Measurements from ENCODE around the gene FEM1C.

FEM1C gene

DNA sequence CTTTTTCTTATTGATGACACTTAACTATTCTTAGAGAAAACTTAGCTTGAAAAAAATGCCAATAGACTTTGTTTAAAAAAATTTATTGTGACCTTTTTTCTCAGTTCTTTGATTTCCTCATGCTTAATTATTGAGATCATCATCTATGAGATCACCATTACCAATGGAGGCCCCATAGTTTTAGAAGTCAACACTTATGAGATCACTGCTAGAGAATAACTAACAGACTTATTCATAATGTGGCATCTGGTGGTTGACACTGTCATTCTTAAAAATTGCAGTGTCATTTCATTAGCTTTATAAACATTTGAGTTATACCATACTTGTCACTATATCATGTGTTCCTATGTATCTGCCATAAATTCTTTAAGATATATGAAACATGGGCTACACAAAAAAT, 14.9 kb upstream of the FEM1C start:
- no peak overlapping the region for H3K14ac ChIP-seq (ENCODE audit: low read length in 2 of 2)
- no peak overlapping the region for H2BK120ac ChIP-seq (ENCODE audit: low read depth, low read length)

GRCh38 chr5:115558388-115558956, 13.9 kb upstream of the FEM1C start:
- Histone ChIP-seq H3K9me3 (ENCODE audit: control insufficient read depth, low read length) (no peaks in the 10 kb centered on the region), H3K4me1 (ENCODE audit: control insufficient read depth, insufficient read depth, low read depth, low read length) (peaks cover 2% of the 10 kb centered on the region), H3K4me2 (ENCODE audit: low read length, poor library complexity, severe bottlenecking) (no peak overlapping the region), H3K4me3 (ENCODE audit: insufficient read depth in 1 of 2, low read depth in 1 of 2, low read length in 2 of 2) (no peak overlapping the region), H3K36me3 (ENCODE audit: control insufficient read depth in 1 of 2, insufficient read depth in 2 of 2, low read depth in 1 of 2, low read length in 2 of 2) (no peaks in the 10 kb centered on the region), H3K4ac (ENCODE audit: low read depth in 1 of 2, low read length in 2 of 2) (no peak overlapping the region), H3K14ac (ENCODE audit: low read length in 2 of 2) (no peak overlapping the region), H2BK5ac (ENCODE audit: low read depth, low read length, poor library complexity, severe bottlenecking) (no peak overlapping the region), H2AFZ (ENCODE audit: low read depth, low read length) (no peak overlapping the region), H3K79me1 (replicated peaks; ENCODE audit: low read length, poor library complexity, severe bottlenecking) (no peaks in the 10 kb centered on the region), H2BK12ac (ENCODE audit: low read length in 2 of 2) (no peak overlapping the region), H4K91ac (ENCODE audit: low read length) (no peak overlapping the region), H2BK120ac (ENCODE audit: low read depth, low read length) (no peak overlapping the region), H3K18ac (ENCODE audit: low read depth in 1 of 2, low read length in 2 of 2) (no peak overlapping the region), H2AK5ac (ENCODE audit: low read length, severe bottlenecking) (no peak overlapping the region), H4K8ac (ENCODE audit: low read length) (no peak overlapping the region), H3K9ac (ENCODE audit: low read length) (no peak overlapping the region), H2BK15ac (ENCODE audit: low read depth, poor library complexity, severe bottlenecking) (no peak overlapping the region), H3K27me3 (ENCODE audit: control insufficient read depth in 1 of 2, insufficient read depth in 1 of 2, low read length in 2 of 2) (no peaks in the 10 kb centered on the region), H3K23ac (ENCODE audit: low read length in 2 of 2) (no peak overlapping the region), H3K27ac (ENCODE audit: low read length, poor library complexity, severe bottlenecking) (peak overlapping the region; percentile 25)
- no peak for DNase-seq
- 56% methylated on average over 3 of the region's 4 CpGs for WGBS

More for the DNA sequence above, 14.9 kb upstream of the FEM1C start:
- no peaks in the 10 kb centered on the region for H3K36me3 ChIP-seq (ENCODE audit: control insufficient read depth in 1 of 2, insufficient read depth in 2 of 2, low read depth in 1 of 2, low read length in 2 of 2)
- H2AFZ ChIP-seq (ENCODE audit: low read depth, low read length) = no peak overlapping the region
- H3K9me3 ChIP-seq (ENCODE audit: control insufficient read depth, low read length) = no peaks in the 10 kb centered on the region
- no peak overlapping the region for H3K4me2 ChIP-seq (ENCODE audit: low read length, poor library complexity, severe bottlenecking)
- H3K9ac ChIP-seq (ENCODE audit: low read length) = peak overlapping the region; percentile 37
- no peak overlapping the region for H2BK12ac ChIP-seq (ENCODE audit: low read length in 2 of 2)
- no peak overlapping the region for H2BK15ac ChIP-seq (ENCODE audit: low read depth, poor library complexity, severe bottlenecking)
- H3K4ac ChIP-seq (ENCODE audit: low read depth in 1 of 2, low read length in 2 of 2) = no peak overlapping the region
- no peaks in the 10 kb centered on the region for H3K79me1 ChIP-seq (replicated peaks; ENCODE audit: low read length, poor library complexity, severe bottlenecking)
- DNase-seq = peak; percentile 46
- no peak overlapping the region for H4K91ac ChIP-seq (ENCODE audit: low read length)
- H4K8ac ChIP-seq (ENCODE audit: low read length) = no peak overlapping the region
- H2AK5ac ChIP-seq (ENCODE audit: low read length, severe bottlenecking) = no peak overlapping the region
- no peak overlapping the region for H3K18ac ChIP-seq (ENCODE audit: low read depth in 1 of 2, low read length in 2 of 2)
- H3K23ac ChIP-seq (ENCODE audit: low read length in 2 of 2) = no peak overlapping the region
- H3K27me3 ChIP-seq (ENCODE audit: control insufficient read depth in 1 of 2, insufficient read depth in 1 of 2, low read length in 2 of 2) = no peaks in the 10 kb centered on the region
- H2BK5ac ChIP-seq (ENCODE audit: low read depth, low read length, poor library complexity, severe bottlenecking) = no peak overlapping the region
- H3K27ac ChIP-seq (ENCODE audit: low read length, poor library complexity, severe bottlenecking) = peak overlapping the region; percentile 64
- peaks cover 2% of the 10 kb centered on the region for H3K4me1 ChIP-seq (ENCODE audit: control insufficient read depth, insufficient read depth, low read depth, low read length)
- no peak overlapping the region for H3K4me3 ChIP-seq (ENCODE audit: insufficient read depth in 1 of 2, low read depth in 1 of 2, low read length in 2 of 2)

DNA sequence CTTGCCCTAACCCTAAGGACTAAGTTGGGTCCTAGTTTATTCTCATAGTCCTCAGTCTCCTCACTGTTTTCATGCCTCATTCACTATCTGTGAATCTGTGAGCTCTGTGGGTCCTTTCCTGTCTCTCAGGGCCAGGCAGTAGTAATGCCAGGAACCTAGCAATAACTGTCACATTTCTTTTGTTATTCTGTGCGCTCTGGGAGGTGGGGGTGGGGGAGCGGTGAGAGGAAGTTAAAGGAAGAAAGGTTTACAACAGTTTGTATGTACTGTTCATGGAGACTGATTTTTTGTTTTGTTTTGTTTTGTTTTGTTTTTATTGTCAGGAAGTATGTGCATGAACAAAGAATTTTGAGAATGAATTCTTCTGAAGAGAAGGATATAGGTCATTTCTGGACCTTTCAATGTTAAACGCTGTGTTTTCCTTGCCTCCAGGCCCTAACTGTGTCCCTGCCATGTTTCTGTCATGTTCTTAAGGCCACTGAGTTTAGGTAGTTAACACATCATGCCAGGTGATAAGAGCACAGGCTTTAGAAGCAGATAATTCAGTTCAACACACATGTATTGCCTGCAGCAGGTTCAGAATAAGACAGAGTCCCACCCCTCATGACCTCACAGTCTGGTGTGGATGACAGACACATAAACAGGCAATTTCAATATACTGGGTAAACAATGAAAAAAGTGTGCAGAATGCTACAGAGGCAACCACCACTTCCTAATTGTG, 13.3 kb upstream of the FEM1C start:
- H3K4me3 ChIP-seq (ENCODE audit: insufficient read depth in 1 of 2, low read depth in 1 of 2, low read length in 2 of 2) = no peak overlapping the region
- H3K14ac ChIP-seq (ENCODE audit: low read length in 2 of 2) = peak overlapping the region in 1 of 2 experiments; percentile 90
- H3K18ac ChIP-seq (ENCODE audit: low read depth in 1 of 2, low read length in 2 of 2) = peak overlapping the region in 1 of 2 experiments; percentile 76
- H2BK12ac ChIP-seq (ENCODE audit: low read length in 2 of 2) = no peak overlapping the region
- H3K23ac ChIP-seq (ENCODE audit: low read length in 2 of 2) = no peak overlapping the region
- no peak overlapping the region for H3K27ac ChIP-seq (ENCODE audit: low read length, poor library complexity, severe bottlenecking)
- no peak overlapping the region for H3K4ac ChIP-seq (ENCODE audit: low read depth in 1 of 2, low read length in 2 of 2)
- DNase-seq = peak; percentile 33
- whole genome bisulfite sequencing = 62% methylated on average over 3 of the region's 3 CpGs
- no peak overlapping the region for H4K8ac ChIP-seq (ENCODE audit: low read length)
- H3K9ac ChIP-seq (ENCODE audit: low read length) = no peak overlapping the region
- no peak overlapping the region for H2BK120ac ChIP-seq (ENCODE audit: low read depth, low read length)
- peaks cover 2% of the 10 kb centered on the region for H3K4me1 ChIP-seq (ENCODE audit: control insufficient read depth, insufficient read depth, low read depth, low read length)
- no peak overlapping the region for H2AFZ ChIP-seq (ENCODE audit: low read depth, low read length)
- H2BK5ac ChIP-seq (ENCODE audit: low read depth, low read length, poor library complexity, severe bottlenecking) = no peak overlapping the region
- H3K9me3 ChIP-seq (ENCODE audit: control insufficient read depth, low read length) = no peaks in the 10 kb centered on the region
- no peak overlapping the region for H2BK15ac ChIP-seq (ENCODE audit: low read depth, poor library complexity, severe bottlenecking)
- H3K79me1 ChIP-seq (replicated peaks; ENCODE audit: low read length, poor library complexity, severe bottlenecking) = no peaks in the 10 kb centered on the region
- H3K27me3 ChIP-seq (ENCODE audit: control insufficient read depth in 1 of 2, insufficient read depth in 1 of 2, low read length in 2 of 2) = no peaks in the 10 kb centered on the region
- no peak overlapping the region for H3K4me2 ChIP-seq (ENCODE audit: low read length, poor library complexity, severe bottlenecking)
- no peak overlapping the region for H4K91ac ChIP-seq (ENCODE audit: low read length)
- no peak overlapping the region for H2AK5ac ChIP-seq (ENCODE audit: low read length, severe bottlenecking)
- H3K36me3 ChIP-seq (ENCODE audit: control insufficient read depth in 1 of 2, insufficient read depth in 2 of 2, low read depth in 1 of 2, low read length in 2 of 2) = no peaks in the 10 kb centered on the region

DNA sequence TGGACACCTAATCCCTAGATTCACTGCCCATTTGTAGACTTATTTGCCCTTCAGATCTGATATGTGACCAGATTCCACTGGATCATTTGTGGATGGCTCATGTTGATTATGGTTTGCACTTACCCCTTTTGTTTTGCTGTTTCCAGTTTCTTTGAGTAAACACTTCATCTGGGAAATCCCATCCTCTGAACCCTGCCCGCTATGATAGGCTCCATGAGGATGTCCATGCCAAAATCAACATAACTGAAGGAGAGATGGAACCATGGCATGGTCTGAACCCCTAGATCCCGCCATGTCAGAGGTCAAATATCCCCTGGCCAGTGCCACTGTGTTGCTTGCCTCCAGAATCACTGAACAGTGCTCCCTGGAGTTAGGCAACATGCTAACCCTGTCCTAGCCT, 11.7 kb upstream of the FEM1C start:
- H2BK12ac ChIP-seq (ENCODE audit: low read length in 2 of 2) = no peak overlapping the region

More for the DNA sequence above, 11.7 kb upstream of the FEM1C start:
- 95% methylated on average over 2 of the region's 2 CpGs for WGBS
- Histone ChIP-seq H3K27me3 (ENCODE audit: control insufficient read depth in 1 of 2, insufficient read depth in 1 of 2, low read length in 2 of 2) (no peaks in the 10 kb centered on the region), H3K36me3 (ENCODE audit: control insufficient read depth in 1 of 2, insufficient read depth in 2 of 2, low read depth in 1 of 2, low read length in 2 of 2) (no peaks in the 10 kb centered on the region), H2BK15ac (ENCODE audit: low read depth, poor library complexity, severe bottlenecking) (no peak overlapping the region), H2BK5ac (ENCODE audit: low read depth, low read length, poor library complexity, severe bottlenecking) (no peak overlapping the region), H2AFZ (ENCODE audit: low read depth, low read length) (no peak overlapping the region), H3K79me1 (replicated peaks; ENCODE audit: low read length, poor library complexity, severe bottlenecking) (no peaks in the 10 kb centered on the region), H3K23ac (ENCODE audit: low read length in 2 of 2) (no peak overlapping the region), H3K9me3 (ENCODE audit: control insufficient read depth, low read length) (no peaks in the 10 kb centered on the region), H3K18ac (ENCODE audit: low read depth in 1 of 2, low read length in 2 of 2) (no peak overlapping the region), H3K9ac (ENCODE audit: low read length) (no peak overlapping the region), H3K4me3 (ENCODE audit: insufficient read depth in 1 of 2, low read depth in 1 of 2, low read length in 2 of 2) (no peak overlapping the region), H2BK120ac (ENCODE audit: low read depth, low read length) (no peak overlapping the region), H4K91ac (ENCODE audit: low read length) (no peak overlapping the region), H3K4ac (ENCODE audit: low read depth in 1 of 2, low read length in 2 of 2) (no peak overlapping the region), H3K14ac (ENCODE audit: low read length in 2 of 2) (no peak overlapping the region), H4K8ac (ENCODE audit: low read length) (no peak overlapping the region), H2AK5ac (ENCODE audit: low read length, severe bottlenecking) (no peak overlapping the region), H3K27ac (ENCODE audit: low read length, poor library complexity, severe bottlenecking) (no peak overlapping the region), H3K4me2 (ENCODE audit: low read length, poor library complexity, severe bottlenecking) (no peak overlapping the region), H3K4me1 (ENCODE audit: control insufficient read depth, insufficient read depth, low read depth, low read length) (peaks cover 2% of the 10 kb centered on the region)
- DNase-seq = no peak

Data from mesenchymal stem cell (in vitro differentiated cells and primary cell).